Measurements from ENCODE around the gene FGF22.

Gene FGF22

GRCh38 chr19:642767-643727 lies 3.4 kb downstream of the FGF22 start:
- no peak for DNase-seq (ENCODE audit: low read depth in 2 of 3, low spot score in 1 of 3)

DNA sequence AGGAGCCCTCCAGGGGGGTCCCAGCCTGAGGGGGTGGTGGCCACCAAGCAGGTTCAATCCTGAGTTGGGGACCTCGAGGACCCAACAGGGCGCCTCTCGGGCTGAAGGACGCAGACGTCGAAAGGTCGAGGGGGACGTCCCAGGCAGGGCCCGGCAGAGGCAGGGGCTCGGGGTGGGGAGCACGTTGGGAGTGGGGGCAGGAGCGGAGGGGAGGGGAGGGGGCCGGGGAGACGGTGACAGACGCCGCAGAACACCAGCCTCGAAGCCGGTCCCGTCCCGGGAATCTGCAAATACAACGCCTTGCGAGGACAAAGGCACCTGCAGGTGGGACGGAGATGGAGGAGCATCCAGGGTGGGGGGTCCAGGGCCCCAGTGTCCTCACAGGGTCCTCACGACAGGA lies 4.1 kb downstream of the FGF22 start:
- DNase-seq (ENCODE audit: low read depth in 2 of 3, low spot score in 1 of 3) = no peak

DNA sequence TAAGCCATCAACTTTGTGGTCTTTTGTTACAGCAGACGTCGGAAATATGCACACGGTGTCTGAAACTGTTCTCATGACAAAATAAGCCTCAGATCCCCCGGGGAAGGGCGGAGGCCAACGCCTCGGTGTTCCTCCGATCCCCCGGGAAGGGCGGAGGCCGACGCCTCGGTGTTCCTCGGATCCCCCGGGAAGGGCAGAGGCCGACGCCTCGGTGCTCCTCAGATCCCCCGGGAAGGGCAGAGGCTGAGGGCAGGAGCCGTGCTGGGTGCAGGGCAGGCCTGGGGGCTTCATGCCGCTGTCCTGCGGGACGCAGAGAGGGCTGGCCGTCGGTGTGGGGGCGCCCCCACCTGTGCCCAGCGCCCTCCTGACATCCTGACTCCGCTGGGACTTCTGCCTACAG lies 4.7 kb downstream of the FGF22 start:
- DNase-seq (ENCODE audit: low read depth in 2 of 3, low spot score in 1 of 3) = no peak

- DNase-seq (ENCODE audit: low read depth in 2 of 3, low spot score in 1 of 3) = no peak
These were observed 5.1 kb downstream of the FGF22 start for GRCh38 chr19:644789-645188.

GRCh38 chr19:645912-646778 lies 6.5 kb downstream of the FGF22 start:
- DNase-seq (ENCODE audit: low read depth in 2 of 3, low spot score in 1 of 3) = no peak

GRCh38 chr19:646779-647565 lies 7.3 kb downstream of the FGF22 start:
- DNase-seq (ENCODE audit: low read depth in 2 of 3, low spot score in 1 of 3) = no peak

DNA sequence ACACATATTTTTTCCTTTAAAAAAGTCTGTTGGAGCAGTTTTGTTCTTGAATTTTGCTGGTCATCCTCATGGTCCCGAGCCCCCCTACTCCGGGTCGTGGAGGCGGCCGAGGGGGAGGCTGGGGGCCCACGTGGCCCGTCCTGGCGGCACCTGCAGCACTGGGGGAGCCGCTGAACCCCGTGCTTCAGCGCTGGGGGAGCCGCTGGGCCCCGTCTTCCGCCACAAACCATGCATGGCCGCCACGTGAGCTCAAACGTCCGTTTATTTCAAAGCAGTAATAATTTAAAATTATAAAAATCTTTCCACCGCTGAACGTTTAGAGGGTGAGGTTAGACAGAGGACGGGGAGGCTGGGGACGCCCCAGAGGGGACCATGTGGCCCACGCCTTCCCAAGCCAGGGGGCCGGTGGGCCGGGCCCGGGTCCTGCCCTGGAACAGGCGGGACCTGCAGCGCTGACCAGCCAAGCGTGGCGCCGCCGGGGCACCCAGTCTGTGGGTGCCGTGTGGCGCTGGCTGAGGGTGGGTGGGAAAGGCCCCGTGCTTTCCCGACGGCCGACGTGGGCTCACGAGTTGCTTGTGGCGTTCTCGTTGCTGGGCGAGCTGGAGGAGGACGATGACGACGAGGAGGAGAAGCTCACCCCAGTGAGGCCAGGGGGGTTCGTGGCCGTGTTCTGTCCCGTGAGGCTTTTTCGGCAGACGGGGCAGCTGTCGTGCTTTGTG lies 8.0 kb downstream of the FGF22 start:
- no peak for DNase-seq (ENCODE audit: low read depth in 2 of 3, low spot score in 1 of 3)

GRCh38 chr19:648305-648704 lies 8.6 kb downstream of the FGF22 start:
- no peak for DNase-seq (ENCODE audit: low read depth in 2 of 3, low spot score in 1 of 3)

- no peak for DNase-seq (ENCODE audit: low read depth in 2 of 3, low spot score in 1 of 3)
These were observed 9.5 kb downstream of the FGF22 start for GRCh38 chr19:648904-649801.

DNA sequence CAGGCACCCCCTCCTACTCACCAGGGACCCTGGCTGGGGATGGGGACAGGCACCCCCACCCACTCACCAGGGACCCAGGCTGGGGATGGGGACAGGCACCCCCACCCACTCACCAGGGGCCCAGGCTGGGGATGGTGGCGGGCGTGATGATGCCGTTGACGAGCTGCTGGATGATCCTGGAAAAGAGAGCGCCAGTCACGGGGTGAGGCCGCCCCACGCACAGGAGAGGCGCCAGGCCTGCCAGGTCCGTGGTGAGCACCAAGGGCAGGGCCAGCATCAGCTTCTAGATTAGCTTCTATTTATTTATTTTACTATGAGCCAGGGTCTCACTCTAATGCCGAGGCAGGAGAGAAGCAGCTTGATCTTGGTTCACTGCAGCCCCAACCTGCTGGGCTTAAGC lies 10.4 kb downstream of the FGF22 start:
- no peak for DNase-seq (ENCODE audit: low read depth in 2 of 3, low spot score in 1 of 3)

DNA sequence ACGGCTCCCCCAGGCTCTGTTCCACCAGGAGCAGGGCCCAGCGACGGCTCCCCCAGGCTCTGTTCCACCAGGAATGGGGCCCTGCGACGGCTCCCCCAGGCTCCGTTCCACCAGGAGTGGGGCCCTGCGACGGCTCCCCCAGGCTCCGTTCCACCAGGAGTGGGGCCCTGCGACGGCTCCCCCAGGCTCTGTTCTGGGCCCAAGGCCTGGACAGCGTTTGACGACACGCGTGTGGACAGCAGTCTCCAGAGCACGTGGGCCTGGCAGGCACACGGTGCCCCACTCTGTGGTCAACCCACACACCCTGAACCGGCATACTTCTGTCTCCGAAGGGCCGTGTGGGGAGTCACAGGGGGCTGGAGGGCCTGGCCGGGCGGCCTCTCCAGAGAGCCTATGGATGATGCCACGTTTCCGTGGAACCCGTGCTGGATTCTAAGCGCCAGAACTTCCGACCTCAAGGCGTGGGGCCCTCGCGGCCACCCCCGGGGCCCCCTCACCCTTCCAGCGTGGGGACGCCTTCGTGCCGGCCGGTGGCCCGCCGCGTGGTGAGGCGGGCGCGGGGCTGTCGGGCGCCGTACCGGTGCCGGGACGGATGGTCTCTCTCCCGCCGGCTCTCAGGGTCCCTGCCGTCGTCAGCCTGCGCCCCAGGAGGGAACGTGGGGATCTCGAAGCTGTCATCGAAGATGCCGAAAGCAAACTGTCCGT lies 11.6 kb downstream of the FGF22 start:
- no peak for DNase-seq (ENCODE audit: low read depth in 2 of 3, low spot score in 1 of 3)

GRCh38 chr19:651991-652390 lies 12.3 kb downstream of the FGF22 start:
- DNase-seq (ENCODE audit: low read depth in 2 of 3, low spot score in 1 of 3) = no peak

DNA sequence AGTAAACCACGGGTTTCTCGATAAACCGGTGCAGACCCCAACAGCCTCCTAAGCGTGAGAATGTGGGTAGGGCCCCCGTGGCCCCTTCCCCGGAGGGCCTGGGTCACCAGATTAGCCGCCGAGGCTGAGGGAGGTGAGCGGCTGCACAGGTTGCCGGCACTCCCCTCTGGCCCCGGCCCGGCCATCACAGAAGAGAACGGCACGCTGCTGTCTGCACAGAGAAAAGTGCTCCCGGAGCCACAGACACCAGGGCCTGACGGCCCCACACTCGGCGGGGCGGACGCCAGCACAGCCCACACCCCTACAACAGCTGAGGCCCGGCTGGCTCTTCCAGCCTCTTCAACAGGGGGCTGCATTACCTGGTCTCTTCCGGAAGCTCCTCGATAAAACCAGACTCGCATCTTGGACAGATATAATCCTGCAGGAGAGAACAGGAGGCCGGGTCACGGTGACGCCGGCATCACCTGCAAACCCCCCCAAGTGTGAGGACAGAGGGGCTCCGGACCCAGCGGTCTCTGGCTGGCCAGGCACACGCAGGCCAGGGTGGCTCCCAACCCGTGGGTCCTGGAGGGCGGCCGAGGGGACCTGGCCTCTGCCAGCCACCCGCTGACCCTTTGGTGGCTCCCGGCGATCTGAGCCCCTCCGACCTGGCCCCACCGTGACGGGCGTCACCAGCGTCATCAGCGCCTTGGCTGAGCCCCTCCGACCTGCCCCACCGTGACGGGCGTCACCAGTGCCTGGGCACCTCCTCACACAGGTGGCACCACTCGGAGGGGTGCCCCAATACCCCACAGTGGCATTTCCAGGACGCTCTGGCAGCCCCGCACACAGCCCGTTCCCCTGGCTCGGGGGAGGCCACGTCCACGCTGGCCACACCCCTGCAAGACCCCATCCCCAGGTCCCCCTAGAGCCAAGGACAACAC lies 13.0 kb downstream of the FGF22 start:
- DNase-seq (ENCODE audit: low read depth in 2 of 3, low spot score in 1 of 3) = no peak

DNA sequence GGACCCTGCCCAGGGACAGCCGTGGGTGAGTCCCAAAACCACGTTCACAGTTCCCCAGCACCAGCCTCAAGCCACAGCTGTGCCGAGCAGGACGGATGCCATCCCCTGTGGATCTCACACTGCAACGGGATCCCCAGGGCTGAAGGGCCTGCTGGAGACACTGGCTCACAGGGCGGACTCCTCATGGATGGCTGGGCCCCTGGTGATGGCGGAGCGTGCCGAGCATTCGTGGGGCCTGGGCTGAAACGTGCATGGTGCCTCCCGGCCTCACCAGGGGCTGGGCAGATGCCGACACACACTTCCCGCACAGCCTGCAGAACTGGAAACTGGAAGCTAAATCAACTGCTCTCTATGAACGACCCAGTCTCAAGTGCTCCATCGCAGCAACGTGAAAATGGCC lies 13.7 kb downstream of the FGF22 start:
- no peak for DNase-seq (ENCODE audit: low read depth in 2 of 3, low spot score in 1 of 3)

GRCh38 chr19:655691-656090 lies 16.0 kb downstream of the FGF22 start:
- DNase-seq (ENCODE audit: low read depth in 2 of 3, low spot score in 1 of 3) = no peak

DNA sequence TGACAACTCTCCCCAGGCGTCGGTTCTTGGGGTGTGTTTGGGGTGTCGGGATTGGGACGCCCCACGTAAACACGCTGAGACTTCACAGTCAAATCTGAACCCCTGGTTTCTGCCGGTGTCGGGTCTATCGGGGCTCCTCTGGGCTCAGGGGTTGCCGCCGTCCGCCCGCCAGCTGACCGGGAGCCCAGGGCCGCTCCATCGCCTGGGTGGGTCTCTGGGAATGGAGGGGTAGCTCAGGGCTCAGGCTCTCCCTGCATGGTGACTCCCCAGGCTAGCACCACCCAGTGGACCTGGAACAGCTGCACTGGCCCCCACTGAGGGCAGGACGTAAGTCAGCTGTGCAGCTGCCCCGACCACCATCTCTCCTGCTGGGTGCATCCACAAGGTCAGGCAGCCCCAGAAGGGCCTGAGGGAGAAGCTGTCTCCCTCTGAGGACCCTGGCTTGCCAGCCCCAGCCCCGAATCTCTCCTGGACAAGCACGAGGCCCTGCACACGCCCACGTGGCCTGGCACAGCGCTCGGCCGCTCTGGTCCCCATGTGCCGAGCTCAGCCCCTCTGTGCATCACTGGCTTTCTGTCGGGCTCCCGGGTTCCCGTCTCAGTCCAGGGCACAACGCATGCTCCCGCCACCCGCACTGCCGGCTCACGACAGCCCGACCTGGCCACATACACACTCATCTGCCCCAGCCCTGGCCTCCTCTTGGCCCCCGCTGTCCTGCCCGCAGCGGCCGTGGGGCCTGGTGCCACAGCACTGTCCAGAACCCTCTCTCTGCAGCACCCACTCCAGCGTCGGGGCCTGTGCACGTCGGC lies 17.3 kb downstream of the FGF22 start:
- DNase-seq (ENCODE audit: low read depth in 2 of 3, low spot score in 1 of 3) = no peak

DNA sequence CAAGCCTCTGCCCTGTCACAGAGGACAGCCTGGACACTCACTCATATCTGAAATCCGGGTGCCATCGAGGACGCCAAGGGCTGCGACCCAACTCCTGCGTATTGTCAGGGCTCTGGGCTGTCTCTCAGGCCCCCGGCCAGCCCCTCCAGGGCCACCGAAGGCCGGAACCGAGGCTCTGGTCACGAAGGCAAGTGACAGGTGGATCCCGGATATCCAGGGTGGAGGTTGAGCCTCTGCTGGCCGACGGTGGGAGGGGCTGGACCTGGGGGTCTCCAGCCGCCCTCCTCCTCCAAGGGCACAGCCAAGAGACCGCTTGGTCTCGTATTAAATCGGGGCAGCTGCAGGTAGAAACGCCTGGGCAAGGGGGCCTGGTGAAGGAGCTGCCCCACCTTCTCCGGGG lies 17.9 kb downstream of the FGF22 start:
- DNase-seq (ENCODE audit: low read depth in 2 of 3, low spot score in 1 of 3) = no peak

Data from stimulated activated CD4-positive, alpha-beta T cell treated with anti-CD3 and anti-CD28 coated beads, Interleukin-12 subunit alpha, Interleukin-12 subunit beta, amount 100 ng/mL, for 48 hours (primary cell).